Brain microvascular endothelial cell (primary cell): ENCODE results near the gene TDRD12.

ENCODE experiments used
- DNase-seq: peaks from one replicate; pipeline ENCODE4 v3.0.0-alpha.2; 2020
- H3K27ac ChIP-seq: fragments of 250-450 bp; sonication (Bioruptor Pico); 2 replicates; pipeline ENCODE4 v1.5.1; 2020; ENCODE audit warnings: mild to moderate bottlenecking, moderate library complexity
- H3K27me3 ChIP-seq: fragments of 250-450 bp; sonication (Bioruptor Pico); replicated peaks from 2 replicates; pipeline ENCODE4 v1.5.1; 2020; ENCODE audit warnings: mild to moderate bottlenecking
- H3K36me3 ChIP-seq: fragments of 250-450 bp; sonication (Bioruptor Pico); replicated peaks from 2 replicates; pipeline ENCODE4 v1.5.1; 2020; ENCODE audit warnings: mild to moderate bottlenecking
- H3K4me3 ChIP-seq: 2 replicates; pipeline ENCODE4 v1.5.1; 2011; ENCODE audit warnings: low read depth, mild to moderate bottlenecking, control low read depth, low read length, moderate library complexity
- CTCF ChIP-seq: IDR thresholded peaks from 2 replicates; pipeline ENCODE4 v1.5.1; 2011; ENCODE audit warnings: low read depth, mild to moderate bottlenecking, moderate library complexity, low read length, control low read depth, inconsistent platforms; ENCODE audit errors: missing control alignments
- in situ Hi-C: cut with HindIII; loops from 2 replicates; pipeline ENCODE4 v1.10.0; 2017; ENCODE audit warnings: low sequenced_read_pairs, low pct_ligation_motif_present

The TDRD12 gene

GRCh38 chr19:32814624-32815023 lies 95.1 kb downstream of the TDRD12 start:
- Histone ChIP-seq H3K36me3 (no peaks in the 10 kb centered on the region), H3K27me3 (no peaks in the 10 kb centered on the region), H3K4me3 (no peak overlapping the region), H3K27ac (no peak overlapping the region)
- in situ Hi-C loops = no loop called here
- DNase-seq = no peak
- TF ChIP-seq CTCF = no peak

- in situ Hi-C loops = no loop called here
- no peak for TF ChIP-seq CTCF
Observed at GRCh38 chr19:32816555-32817099, 97.1 kb downstream of the TDRD12 start.

GRCh38 chr19:32817569-32818476 lies 98.3 kb downstream of the TDRD12 start:
- Histone ChIP-seq H3K4me3 (no peak overlapping the region), H3K27ac (no peak overlapping the region), H3K27me3 (no peaks in the 10 kb centered on the region), H3K36me3 (no peaks in the 10 kb centered on the region)
- DNase-seq = no peak
- TF ChIP-seq CTCF = no peak
- in situ Hi-C loops = no loop called here

More at GRCh38 chr19:32816555-32817099, 97.1 kb downstream of the TDRD12 start:
- Histone ChIP-seq H3K27ac (no peak overlapping the region), H3K4me3 (no peak overlapping the region), H3K36me3 (no peaks in the 10 kb centered on the region), H3K27me3 (no peaks in the 10 kb centered on the region)
- DNase-seq = no peak

GRCh38 chr19:32818536-32818935 lies 99.0 kb downstream of the TDRD12 start:
- in situ Hi-C loops = no loop called here
- TF ChIP-seq CTCF = no peak

GRCh38 chr19:32819419-32820400 lies 100.1 kb downstream of the TDRD12 start:
- H3K27me3 ChIP-seq = no peaks in the 10 kb centered on the region
- no peak overlapping the region for H3K4me3 ChIP-seq
- H3K27ac ChIP-seq = no peak overlapping the region
- DNase-seq = no peak
- TF ChIP-seq CTCF = no peak
- no peaks in the 10 kb centered on the region for H3K36me3 ChIP-seq
- in situ Hi-C loops = no loop called here

More at GRCh38 chr19:32818536-32818935, 99.0 kb downstream of the TDRD12 start:
- Histone ChIP-seq H3K36me3 (no peaks in the 10 kb centered on the region), H3K27me3 (no peaks in the 10 kb centered on the region), H3K27ac (no peak overlapping the region), H3K4me3 (no peak overlapping the region)
- DNase-seq = no peak
